Lower leg skin (tissue), 3 donors: Measurements from ENCODE around the gene DMRTA1.

Experiments
- POLR2A ChIP-seq, 2 donors: fragments of 450-650 bp; IDR thresholded peaks; one replicate each; pipeline ENCODE4 v1.6.1; 2016 to 2017; ENCODE audit warnings: antibody characterized with exemption in 2 of 2, mild to moderate bottlenecking in 1 of 2, moderate library complexity in 1 of 2
- TF ChIP-seq, protein P1 (sequence below), 3 donors: fragments of 450-650 bp; IDR thresholded peaks; one replicate each; pipeline ENCODE4 v1.5.1; 2016; ENCODE audit warnings: antibody characterized with exemption in 3 of 3, mild to moderate bottlenecking in 3 of 3, moderate library complexity in 2 of 3

DNA sequence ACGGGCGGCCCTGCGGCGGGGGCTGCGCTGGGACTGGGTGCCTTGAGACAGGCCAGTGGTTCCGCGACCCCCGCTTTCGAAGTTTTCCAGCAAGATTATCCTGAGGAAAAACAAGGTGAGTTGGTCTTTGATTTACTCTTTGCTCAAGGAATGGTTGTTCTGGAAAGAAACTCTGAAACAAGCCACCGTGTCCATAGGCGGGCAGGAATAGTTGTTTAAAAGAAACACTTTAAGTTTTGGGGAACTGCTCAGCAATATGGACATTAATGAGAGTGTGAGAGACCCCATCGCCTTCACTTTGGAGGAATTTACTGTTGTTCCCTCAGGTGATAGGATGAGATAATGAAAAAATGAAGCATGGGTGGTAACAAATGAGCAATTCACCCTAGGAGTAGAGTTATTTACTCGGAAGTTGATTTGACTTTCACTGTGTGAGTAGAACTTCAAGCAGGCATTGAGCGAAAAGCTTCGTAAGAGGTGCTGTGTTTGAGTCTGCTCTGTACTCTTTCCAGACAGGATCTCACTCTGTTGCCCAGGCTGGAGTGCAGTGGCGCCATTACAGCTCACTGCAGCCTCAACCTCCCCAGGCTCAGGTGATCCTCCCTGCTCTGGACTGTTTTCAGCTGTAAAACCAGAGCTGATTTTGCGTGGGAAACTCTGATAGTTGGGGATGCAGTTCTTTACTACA lies 1.1 kb downstream of the DMRTA1 start:
- TF ChIP-seq, protein P1, sequence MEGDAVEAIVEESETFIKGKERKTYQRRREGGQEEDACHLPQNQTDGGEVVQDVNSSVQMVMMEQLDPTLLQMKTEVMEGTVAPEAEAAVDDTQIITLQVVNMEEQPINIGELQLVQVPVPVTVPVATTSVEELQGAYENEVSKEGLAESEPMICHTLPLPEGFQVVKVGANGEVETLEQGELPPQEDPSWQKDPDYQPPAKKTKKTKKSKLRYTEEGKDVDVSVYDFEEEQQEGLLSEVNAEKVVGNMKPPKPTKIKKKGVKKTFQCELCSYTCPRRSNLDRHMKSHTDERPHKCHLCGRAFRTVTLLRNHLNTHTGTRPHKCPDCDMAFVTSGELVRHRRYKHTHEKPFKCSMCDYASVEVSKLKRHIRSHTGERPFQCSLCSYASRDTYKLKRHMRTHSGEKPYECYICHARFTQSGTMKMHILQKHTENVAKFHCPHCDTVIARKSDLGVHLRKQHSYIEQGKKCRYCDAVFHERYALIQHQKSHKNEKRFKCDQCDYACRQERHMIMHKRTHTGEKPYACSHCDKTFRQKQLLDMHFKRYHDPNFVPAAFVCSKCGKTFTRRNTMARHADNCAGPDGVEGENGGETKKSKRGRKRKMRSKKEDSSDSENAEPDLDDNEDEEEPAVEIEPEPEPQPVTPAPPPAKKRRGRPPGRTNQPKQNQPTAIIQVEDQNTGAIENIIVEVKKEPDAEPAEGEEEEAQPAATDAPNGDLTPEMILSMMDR (IDR thresholded peaks at IDR 0.05): no peak
- no peak for TF ChIP-seq POLR2A (IDR thresholded peaks at IDR 0.05)
